ENCODE data around the gene ADGRG3. TPM values are rescaled to one million over a fixed set of nuclear protein-coding genes. Genes with fewer than 3 reads are reported as not detected.

ADGRG3 gene
- total and polyA plus RNA-seq, 2 donors (not counting 1 experiment from before 2014, with no cell fraction given): not detected

DNA sequence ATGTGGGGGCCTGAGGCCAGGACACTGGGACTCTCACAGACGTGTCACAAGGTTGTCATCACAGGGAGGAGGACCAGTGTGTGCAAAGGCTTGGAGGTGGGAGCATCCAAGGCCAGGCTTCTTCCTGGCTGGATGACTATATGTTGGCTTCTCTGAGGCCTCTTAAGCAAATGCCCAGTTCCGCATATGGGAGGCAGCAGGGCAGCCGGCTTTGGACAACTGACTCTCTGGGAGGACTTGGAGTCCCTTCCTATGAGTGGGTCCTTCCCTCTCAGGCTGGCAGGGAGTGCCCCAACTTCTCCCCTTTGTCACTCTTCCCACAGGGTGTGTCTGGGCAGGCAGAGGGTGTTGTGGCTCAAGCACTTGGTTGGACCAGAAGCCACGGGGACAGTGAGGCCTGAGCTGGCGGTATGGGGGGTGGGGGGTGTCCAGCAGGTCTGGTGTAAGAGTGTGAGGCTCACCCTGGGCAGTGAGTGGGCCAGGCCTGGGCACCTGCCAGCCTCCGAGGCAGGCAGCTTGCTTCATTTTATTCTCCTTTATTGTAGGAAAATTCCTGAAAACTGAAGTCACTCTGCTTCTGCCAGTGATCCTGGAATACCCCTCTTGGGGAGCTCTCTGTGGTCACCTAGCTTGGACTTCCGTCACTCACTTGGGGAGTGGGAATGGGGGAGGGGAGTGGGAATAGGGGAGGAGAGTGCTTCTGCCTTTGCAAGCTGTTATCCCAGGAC lies 24.8 kb upstream of the ADGRG3 start:
- H3K9me3 Mint-ChIP-seq (ENCODE audit: insufficient read depth): no peaks in the 10 kb centered on the region
- Histone ChIP-seq H3K9ac (ENCODE audit: low read length) (no peak overlapping the region), H4K20me1 (ENCODE audit: control insufficient read depth, insufficient read depth, low read length, poor library complexity, severe bottlenecking) (no peaks in the 10 kb centered on the region), H3K4me1 (ENCODE audit: control insufficient read depth in 2 of 2, insufficient read depth in 2 of 2, low read length in 2 of 2) (peaks cover 18 to 23% of the 10 kb centered on the region in 2 donors), H3K36me3 (replicated peaks in 1 of 2; ENCODE audit: control extremely low read depth in 1 of 2, control insufficient read depth in 1 of 2, extremely low read depth in 1 of 2, insufficient read depth in 2 of 2, low read length in 1 of 2) (no peaks in the 10 kb centered on the region), H3K9me3 (ENCODE audit: control extremely low read depth in 1 of 3, control insufficient read depth in 2 of 3, insufficient read depth in 1 of 3, low read length in 2 of 3) (peaks cover 0 to 14% (median 0%) of the 10 kb centered on the region in 3 donors), H2AFZ (ENCODE audit: insufficient read depth, low read depth, low read length, poor library complexity, severe bottlenecking) (no peak overlapping the region), H3K27me3 (replicated peaks in 1 of 4; ENCODE audit: control extremely low read depth in 1 of 4, control insufficient read depth in 3 of 4, insufficient read depth in 4 of 4, low read length in 3 of 4) (peaks cover 0 to 9% (median 0%) of the 10 kb centered on the region in 4 experiments), H3K27ac (ENCODE audit: low read length in 2 of 2) (no peak overlapping the region), H3K4me2 (replicated peaks; ENCODE audit: low read depth, low read length, poor library complexity, severe bottlenecking) (no peak overlapping the region), H3K4me3 (ENCODE audit: control extremely low read depth in 1 of 5, extremely low read depth in 1 of 5, insufficient read depth in 1 of 5, low read depth in 2 of 5, low read length in 4 of 5) (no peak overlapping the region), H3K79me2 (ENCODE audit: control insufficient read depth, insufficient read depth, low read length) (no peaks in the 10 kb centered on the region)
- peaks cover 23% of the 10 kb centered on the region for H3K4me1 Mint-ChIP-seq
- 53% methylated on average over 4 of the region's 7 CpGs for WGBS (ENCODE audit: insufficient coverage)
- ATAC-seq (ENCODE audit: low read depth) (no peak), DNase-seq (no peak)
- H3K27me3 Mint-ChIP-seq: peaks cover 1% of the 10 kb centered on the region
- no peak for TF ChIP-seq EZH2 (IDR thresholded peaks at IDR 0.05; ENCODE audit: borderline replicate concordance, insufficient read depth, low read depth, low read length, poor library complexity, severe bottlenecking)
- TF ChIP-seq, protein P1, sequence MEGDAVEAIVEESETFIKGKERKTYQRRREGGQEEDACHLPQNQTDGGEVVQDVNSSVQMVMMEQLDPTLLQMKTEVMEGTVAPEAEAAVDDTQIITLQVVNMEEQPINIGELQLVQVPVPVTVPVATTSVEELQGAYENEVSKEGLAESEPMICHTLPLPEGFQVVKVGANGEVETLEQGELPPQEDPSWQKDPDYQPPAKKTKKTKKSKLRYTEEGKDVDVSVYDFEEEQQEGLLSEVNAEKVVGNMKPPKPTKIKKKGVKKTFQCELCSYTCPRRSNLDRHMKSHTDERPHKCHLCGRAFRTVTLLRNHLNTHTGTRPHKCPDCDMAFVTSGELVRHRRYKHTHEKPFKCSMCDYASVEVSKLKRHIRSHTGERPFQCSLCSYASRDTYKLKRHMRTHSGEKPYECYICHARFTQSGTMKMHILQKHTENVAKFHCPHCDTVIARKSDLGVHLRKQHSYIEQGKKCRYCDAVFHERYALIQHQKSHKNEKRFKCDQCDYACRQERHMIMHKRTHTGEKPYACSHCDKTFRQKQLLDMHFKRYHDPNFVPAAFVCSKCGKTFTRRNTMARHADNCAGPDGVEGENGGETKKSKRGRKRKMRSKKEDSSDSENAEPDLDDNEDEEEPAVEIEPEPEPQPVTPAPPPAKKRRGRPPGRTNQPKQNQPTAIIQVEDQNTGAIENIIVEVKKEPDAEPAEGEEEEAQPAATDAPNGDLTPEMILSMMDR (IDR thresholded peaks at IDR 0.05): no peak
- intact Hi-C loops (cut with micrococcal nuclease): no loop called here
- ChIA-PET POLR2A (no interaction called here), CTCF (interaction anchor here (1.3 kb wide), 1 partner anchor 123 kb away, joined by 3 read pairs; no protein-coding TSS in a partner anchor)
- H3K27ac Mint-ChIP-seq: no peak overlapping the region
- no peak overlapping the region for H3K4me3 Mint-ChIP-seq

DNA sequence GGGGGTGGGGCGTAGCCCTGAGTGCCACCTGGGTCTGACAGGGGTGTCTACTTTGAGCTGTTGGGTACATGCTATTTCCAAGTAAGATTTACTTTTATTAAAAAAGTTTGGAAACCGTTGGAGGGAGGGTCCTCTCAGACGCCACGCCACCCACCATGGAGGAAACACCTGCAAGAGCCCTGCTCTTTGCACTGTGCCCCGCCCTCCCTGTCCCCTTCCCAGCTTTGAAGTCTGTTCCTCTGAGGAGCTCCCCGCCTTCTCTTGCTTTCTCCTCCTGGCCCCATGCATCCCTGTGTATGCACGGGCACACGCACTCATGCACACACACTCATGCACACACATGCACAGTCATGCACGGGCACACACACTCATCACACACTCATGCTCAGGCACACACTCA lies 24.2 kb upstream of the ADGRG3 start:
- POLR2A ChIA-PET: no interaction called here
- no peaks in the 10 kb centered on the region for H3K27me3 Mint-ChIP-seq
- Histone ChIP-seq H2AFZ (ENCODE audit: insufficient read depth, low read depth, low read length, poor library complexity, severe bottlenecking) (no peak overlapping the region), H3K27ac (ENCODE audit: low read length in 2 of 2) (no peak overlapping the region), H4K20me1 (ENCODE audit: control insufficient read depth, insufficient read depth, low read length, poor library complexity, severe bottlenecking) (no peaks in the 10 kb centered on the region), H3K36me3 (replicated peaks in 1 of 2; ENCODE audit: control extremely low read depth in 1 of 2, control insufficient read depth in 1 of 2, extremely low read depth in 1 of 2, insufficient read depth in 2 of 2, low read length in 1 of 2) (no peaks in the 10 kb centered on the region), H3K4me1 (ENCODE audit: control insufficient read depth in 2 of 2, insufficient read depth in 2 of 2, low read length in 2 of 2) (peaks cover 23 to 29% of the 10 kb centered on the region in 2 donors), H3K4me3 (ENCODE audit: control extremely low read depth in 1 of 5, extremely low read depth in 1 of 5, insufficient read depth in 1 of 5, low read depth in 2 of 5, low read length in 4 of 5) (no peak overlapping the region), H3K9me3 (ENCODE audit: control extremely low read depth in 1 of 3, control insufficient read depth in 2 of 3, insufficient read depth in 1 of 3, low read length in 2 of 3) (peaks cover 0 to 17% (median 0%) of the 10 kb centered on the region in 3 donors), H3K27me3 (replicated peaks in 1 of 4; ENCODE audit: control extremely low read depth in 1 of 4, control insufficient read depth in 3 of 4, insufficient read depth in 4 of 4, low read length in 3 of 4) (peaks cover 0 to 9% (median 0%) of the 10 kb centered on the region in 4 experiments), H3K9ac (ENCODE audit: low read length) (no peak overlapping the region), H3K4me2 (replicated peaks; ENCODE audit: low read depth, low read length, poor library complexity, severe bottlenecking) (no peak overlapping the region), H3K79me2 (ENCODE audit: control insufficient read depth, insufficient read depth, low read length) (no peaks in the 10 kb centered on the region)
- H3K27ac Mint-ChIP-seq: no peak overlapping the region
- H3K4me3 Mint-ChIP-seq: no peak overlapping the region
- TF ChIP-seq EZH2 (IDR thresholded peaks at IDR 0.05; ENCODE audit: borderline replicate concordance, insufficient read depth, low read depth, low read length, poor library complexity, severe bottlenecking): no peak
- TF ChIP-seq, protein P1 (IDR thresholded peaks at IDR 0.05): no peak
- intact Hi-C loops (cut with micrococcal nuclease): no loop called here
- H3K4me1 Mint-ChIP-seq: peaks cover 29% of the 10 kb centered on the region
- ATAC-seq (ENCODE audit: low read depth) (no peak), DNase-seq (no peak)
- CTCF ChIA-PET: interaction anchor here (1.3 kb wide), 1 partner anchor 124 kb away, joined by 3 read pairs; no protein-coding TSS in a partner anchor
- no peaks in the 10 kb centered on the region for H3K9me3 Mint-ChIP-seq (ENCODE audit: insufficient read depth)
- 7% methylated on average over 8 of the region's 9 CpGs for WGBS (ENCODE audit: insufficient coverage)
